HG03565 (cell line): ENCODE data around the gene C5.
"Not testable (repeated sequence)": the region's sequence is repeated elsewhere in the genome, so short reads cannot be mapped to it uniquely, and the experiment has no call there.

Source experiments
- ATAC-seq: cut with Tn5 transposase; IDR thresholded peaks from one replicate; pipeline ENCODE4 v1.9.1; 2021; ENCODE audit warnings: mild to moderate bottlenecking, moderate library complexity; ENCODE audit not compliant: unreplicated experiment

C5 gene

DNA sequence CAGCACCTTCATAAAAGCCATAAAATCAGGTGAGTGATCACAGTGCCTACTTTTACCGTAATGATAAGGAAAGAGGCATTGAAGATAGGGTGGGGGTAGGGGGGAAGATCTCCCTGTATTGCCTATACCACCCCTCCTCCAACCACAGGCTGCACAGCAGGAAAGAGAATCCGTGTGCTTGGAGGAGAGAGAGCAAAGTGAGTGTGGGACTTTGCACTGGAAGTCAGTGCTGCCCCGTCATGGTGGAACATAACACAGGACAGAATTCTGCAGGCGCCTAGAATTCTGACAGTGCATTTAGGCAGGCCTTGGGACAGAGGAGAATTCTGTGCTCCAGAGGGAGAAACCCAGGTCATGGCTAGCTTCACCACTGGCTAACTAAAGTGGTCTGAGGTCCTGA is 3.5 kb upstream of the C5 start:
- ATAC-seq: no peak

DNA sequence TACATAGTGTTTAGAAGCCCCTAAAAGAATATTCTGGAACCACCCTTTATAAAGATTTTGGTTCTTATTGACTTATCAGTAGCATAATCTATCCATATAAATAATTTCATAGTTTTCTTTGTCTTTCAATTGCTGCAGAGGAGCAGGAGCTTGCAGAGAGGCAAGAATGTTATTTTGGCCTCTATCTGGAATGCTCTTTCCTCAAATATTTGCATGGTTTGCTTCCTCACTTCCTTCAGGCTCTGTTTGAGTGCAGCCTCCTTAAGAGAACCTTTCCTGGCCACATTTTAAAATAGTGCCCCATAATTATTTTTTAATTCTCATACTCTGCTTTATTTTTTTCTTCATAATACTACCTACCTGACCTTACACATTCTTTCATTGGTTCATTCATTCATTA is 1.5 kb downstream of the C5 start:
- ATAC-seq: no peak

DNA sequence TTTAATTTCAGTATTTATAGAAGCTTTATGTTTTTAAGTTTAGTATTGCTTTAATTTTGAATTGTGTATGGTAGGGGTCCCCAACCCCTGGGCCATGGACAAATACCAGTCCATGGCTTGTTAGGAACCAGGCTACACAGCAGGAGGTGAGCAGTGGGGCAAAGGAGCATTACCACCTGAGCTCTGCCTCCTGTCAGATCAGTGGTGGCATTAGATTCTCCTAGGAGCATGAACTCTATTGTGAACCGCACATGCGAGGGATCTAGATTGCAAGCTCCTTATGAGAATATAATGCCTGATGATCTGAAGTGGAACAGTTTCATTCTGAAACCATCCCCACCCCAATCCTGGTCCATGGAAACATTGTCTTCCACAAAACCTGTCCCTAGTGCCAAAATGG is 1.9 kb downstream of the C5 start:
- no peak for ATAC-seq

DNA sequence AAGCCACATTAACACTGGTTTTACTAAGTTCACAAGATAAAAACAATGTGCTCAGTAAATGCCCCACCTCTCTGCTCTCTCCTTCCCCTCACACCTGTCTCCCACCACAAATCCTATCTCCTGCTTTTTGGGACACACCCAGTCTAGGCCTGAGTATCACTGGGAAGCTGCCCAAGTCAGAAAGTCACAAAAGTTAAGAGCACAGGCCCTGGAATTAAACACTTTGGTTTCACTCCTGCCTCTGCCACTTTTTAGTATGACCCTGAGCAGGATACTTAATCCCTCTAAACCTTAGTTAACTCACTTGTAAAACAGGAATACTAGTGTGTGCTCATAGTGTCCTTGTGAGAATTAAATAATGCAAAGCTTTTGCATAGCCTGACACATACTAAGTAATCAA is 11.3 kb downstream of the C5 start:
- ATAC-seq: no peak

DNA sequence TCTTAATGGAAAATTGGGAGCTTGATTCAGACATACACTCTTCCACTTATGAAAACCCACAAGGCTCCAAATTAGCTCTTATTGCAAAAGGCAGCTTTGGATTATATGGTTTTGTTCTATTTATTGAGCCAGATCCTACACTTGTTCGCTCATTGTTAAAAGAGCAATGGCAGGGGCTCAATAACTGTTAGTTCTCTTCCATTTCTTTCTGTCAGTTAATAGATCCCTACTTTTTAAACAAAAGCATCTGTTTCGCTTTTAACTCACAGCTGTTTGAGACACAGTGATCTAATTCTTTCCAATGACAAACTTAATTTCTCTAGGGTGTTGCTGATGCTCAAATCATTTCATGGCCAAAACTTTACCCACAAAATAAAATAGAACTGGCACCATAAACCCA is 11.7 kb downstream of the C5 start:
- no peak for ATAC-seq

DNA sequence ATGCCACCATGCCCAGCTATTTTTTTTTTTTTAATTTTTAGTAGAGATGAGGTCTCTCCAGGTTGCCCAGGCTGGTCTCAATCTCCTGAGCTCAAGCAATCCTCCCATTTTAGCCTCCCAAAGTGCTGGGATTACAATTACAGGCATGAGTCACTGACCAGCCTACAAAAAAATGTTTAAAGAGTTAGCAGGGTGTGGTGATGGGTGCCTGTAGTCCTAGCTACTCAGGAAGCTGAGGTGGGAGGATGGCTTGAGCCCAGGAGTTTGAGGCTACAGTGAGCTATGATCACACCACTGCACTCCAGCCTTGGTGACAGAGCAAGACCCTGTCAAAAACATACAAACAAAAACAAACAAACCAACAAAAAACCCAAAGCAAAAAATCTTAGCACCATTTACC is 14.4 kb downstream of the C5 start:
- not testable (repeated sequence) for ATAC-seq

DNA sequence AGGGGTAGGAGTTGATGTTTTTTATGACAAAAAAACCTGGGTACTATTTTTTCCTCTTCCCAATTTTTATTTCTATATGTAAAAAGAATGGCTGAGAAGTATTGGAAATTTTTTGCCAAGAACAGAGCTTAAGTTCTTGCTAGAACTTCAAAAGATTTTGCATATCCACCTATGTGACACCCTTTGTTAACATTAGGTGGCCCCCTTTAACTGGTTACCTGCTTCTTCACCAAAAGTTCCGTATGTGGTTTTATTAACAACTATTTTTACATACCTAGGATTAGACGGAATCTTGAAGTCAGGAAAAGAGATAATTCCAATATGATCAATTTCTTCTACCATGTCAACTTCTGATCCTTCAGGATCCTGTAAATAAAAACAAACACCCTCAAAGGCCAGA is 15.5 kb downstream of the C5 start:
- no peak for ATAC-seq

DNA sequence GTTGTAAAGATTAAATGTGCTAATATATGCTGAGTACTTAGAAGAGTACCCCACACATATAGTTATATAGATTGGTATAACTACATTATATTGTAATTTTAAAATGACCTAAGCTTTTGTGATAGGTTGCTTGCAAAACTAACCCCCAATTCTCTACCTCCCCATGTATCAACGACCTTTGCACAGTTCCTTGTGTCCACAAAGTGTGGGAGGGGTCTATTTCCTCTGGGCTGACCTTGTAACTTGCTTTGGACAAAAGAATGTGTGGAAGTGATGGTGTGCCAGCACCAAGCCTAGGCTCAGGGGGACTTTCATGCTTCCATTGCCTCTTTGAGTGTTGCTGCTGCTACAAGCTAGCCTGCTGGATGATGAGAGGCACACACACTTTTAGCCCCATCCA is 20.6 kb downstream of the C5 start:
- ATAC-seq: no peak

DNA sequence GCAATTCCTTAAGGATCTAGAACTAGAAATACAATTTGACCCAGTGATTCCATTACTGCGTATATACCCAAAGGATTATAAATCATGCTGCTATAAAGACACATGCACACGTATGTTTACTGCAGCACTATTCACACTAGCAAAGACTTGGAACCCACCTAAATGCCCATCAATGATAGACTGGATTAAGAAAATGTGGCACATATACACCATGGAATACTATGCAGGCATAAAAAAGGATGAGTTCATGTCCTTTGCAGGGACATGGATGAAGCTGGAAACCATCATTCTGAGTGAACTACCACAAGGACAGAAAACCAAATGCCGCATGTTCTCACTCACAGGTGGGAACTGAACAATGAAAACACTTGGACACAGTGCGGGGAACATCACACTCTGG is 21.8 kb downstream of the C5 start:
- not testable (repeated sequence) for ATAC-seq

DNA sequence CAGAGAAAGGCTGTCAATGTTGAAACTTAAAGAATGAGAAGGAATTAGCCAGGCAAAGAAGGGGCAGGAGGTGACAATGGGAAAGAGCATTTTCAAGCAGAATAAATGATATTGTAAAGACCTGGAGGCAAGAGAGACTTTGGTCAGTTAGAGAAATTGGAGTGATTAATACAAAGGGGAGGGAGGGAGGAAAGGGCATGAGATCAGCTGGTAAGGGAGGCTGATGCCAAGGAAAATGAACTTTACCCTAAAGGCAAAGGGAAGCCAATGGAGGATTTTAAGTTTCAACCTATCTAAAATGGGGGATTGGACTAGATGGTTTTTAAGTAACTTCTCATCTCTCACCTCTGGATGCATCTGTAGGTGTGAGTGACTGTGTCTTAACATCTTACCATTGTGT is 23.3 kb downstream of the C5 start:
- ATAC-seq: no peak

DNA sequence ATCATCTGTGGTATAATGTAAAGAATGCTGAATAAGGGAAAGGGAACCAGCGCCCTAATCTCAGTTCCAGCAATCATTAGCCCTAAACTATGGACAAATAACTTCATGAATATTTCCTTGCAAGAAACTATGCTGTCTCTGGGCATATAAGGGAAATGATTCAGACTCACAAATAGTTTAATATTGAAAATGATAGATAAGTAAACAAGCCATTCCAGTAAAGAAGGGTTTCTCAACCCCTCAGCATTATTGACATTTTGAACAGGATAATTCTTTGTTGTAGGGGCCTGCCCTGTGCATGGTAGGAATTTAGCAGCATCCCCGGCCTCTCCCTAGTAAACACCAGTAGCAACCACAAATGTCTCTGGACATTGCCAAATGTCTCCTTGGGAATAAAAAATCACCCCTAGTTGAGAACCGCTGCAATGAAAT is 23.8 kb downstream of the C5 start:
- no peak for ATAC-seq

DNA sequence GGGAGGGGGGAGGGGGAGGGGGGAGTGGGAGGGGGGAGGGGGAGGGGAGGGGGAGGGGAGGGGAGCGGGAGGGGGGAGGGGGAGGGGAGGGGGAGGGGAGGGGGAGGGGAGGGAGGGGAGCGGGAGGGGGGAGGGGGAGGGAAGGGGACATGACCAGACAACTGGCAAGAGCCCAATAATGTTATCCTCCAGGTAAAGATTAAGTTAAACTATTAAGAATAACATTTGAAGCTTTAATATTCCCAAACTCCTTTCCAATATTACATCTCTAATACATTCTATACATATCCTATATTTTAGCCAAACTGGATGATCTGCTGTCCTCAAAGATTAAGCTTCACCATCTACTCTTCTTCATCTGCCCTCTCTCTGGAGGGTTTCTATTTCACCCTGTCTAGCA is 25.8 kb downstream of the C5 start:
- ATAC-seq: no peak

DNA sequence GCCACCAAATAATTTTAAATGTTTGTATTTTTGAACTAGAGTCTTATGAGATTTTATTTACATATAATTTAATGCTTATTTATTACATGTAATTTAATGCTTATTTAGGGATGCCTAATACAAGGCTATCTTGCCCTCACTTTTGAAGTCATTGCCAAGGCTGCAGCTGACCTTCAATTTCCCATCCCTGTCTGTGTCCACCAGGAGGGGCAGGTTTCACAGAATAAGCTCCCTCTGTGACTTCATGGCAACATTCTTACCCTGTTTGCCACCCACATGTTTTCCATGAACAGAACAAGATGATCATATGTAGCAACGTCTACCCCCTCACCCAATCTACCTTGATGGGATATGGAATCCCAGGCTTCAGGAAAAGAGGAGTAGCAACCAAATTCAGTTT is 27.0 kb downstream of the C5 start:
- ATAC-seq: no peak

DNA sequence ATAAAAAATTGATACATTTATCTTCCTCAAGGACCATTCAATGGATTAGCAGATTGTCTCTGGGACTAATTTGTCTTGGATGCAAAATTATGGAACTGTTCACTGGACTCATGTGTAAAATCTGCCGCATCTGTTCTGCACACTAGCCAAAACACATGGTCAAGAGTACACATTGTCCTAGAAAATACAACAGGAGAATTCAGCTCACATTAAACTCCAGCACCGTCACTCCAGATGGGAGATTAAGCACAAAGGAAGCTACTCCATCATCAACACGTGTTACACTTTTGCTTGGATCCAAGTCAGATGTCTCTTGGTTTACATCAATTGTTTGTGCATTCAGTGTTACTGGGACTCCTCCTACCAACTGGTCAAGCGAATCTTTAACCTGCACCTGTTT is 28.8 kb downstream of the C5 start:
- no peak for ATAC-seq

DNA sequence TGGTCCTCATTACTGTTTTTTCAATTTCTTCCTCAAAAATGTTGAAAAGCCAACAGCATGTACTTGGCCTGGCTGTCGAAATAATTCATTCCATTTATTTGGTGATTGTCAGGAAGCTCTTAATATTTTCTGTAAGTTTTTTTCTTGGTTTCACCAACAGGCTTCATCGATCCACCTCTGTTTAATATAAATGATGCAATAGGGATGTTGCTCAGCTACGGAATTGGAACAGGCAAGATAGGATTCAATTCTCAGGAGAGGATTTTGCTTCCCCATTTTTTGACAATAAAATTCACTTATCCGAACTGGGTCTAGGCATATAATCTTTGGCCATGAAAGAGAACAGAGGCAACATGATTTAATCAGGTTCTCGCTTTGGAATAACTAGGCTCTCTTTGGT is 30.8 kb downstream of the C5 start:
- no peak for ATAC-seq

DNA sequence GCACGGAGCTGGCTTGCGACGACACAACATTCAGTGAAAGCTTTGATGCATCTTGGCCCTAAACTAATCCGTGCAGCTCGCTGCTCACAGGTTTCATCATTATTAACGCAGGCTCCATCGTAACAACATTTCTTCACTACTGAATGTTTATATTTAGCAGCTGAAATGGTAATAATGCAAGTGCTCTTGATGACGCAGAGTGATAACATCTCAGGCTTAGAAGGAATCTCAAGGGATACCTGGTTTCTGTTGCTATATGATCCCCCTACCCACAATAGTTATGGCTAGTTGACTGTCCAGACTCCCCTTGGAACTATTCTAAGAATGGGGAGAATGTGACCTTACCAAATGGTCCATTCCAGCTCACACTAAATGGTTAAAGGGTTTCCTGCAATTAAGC is 36.2 kb downstream of the C5 start:
- ATAC-seq: no peak

DNA sequence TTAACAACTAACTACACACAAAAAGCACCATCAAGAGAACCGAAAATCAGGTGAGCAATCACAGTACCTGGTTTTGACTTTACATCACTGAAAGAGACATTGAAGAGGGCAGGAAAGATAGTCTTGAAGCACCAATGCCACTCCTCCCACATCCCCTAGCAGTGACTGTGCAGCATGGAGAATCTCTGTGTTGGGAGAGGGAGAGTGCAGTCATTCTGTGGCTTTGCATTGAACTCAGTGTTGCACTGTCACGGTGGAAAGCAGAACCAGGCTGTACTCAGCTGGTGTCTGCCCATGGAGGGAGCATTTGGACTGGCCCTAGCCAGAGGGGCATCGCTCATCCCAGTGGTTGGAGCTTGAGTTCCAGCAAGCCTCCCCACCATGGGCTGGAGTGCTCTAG is 40.4 kb downstream of the C5 start:
- ATAC-seq: no peak

DNA sequence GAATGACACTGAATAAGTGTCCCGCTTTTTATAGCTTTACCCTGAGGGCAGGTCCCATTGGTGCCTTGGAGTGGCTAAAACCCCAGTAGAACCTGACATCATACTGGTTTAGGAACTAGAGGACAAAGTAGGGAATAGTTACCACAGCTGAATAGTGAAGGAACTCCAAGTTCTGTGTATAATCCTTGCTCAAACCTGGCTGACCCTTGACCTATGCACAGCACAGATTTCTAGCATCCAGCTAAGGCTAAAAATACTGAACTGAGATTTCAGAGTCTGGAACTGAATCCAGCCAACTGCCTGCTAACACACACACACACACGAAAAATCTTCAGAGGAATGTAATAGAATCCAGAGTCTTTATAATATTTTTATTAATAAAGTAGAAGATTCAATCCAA is 50.8 kb downstream of the C5 start:
- ATAC-seq: no peak

DNA sequence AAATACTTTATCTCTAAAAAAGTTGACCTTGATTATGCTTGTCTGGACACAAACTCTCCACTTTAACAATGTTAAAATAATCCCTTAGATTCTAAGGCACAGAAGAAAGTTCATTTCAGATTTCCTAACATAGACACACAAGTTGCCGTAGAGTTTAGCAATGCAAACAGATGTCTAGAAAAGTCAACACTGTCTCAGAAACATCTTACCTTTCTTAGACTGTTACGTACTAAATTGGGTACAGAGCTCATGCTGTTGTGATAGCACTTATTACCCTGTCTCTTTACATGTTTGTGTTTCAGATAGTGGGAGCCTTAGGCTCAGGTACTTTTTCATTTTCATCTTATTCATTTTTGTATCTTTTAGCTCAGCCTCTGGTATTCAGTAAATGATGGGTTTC is 52.0 kb downstream of the C5 start:
- no peak for ATAC-seq

DNA sequence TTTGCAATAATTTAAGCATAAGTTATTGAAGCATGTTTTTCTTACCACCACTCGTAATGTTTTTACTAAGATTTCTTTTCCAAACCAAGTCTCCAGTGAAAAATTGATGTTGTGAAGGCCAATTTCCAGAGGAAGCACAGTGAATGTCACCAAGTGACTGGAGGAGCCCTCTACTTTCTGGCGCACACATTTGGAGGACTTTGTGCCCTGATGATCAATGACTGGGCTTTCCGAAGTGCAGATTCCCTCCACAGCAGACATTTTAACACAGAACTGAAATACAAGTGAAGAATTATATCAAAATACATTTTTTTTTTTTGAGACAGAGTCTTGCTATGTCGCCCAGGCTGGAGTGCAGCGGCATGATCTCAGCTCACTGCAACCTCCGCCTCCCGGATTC is 52.6 kb downstream of the C5 start:
- no peak for ATAC-seq

DNA sequence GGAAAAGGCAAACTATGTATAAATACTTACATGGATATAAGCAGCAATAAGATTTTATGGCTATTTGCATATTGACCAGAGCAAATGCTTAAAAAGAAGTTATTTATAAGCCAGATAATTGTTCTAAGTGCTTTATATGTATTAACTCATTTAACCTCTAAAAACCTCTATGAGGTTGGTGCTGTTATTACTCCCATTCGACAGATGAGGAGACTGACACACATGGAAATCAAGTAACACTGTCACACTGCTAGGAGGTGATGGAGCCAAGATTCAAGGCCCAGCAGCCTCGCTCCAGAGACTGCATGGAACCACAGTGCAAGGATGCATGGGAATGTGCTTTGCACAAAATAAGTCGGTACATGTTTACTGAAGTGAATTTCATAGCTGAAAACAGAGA is 53.7 kb downstream of the C5 start:
- ATAC-seq: no peak

DNA sequence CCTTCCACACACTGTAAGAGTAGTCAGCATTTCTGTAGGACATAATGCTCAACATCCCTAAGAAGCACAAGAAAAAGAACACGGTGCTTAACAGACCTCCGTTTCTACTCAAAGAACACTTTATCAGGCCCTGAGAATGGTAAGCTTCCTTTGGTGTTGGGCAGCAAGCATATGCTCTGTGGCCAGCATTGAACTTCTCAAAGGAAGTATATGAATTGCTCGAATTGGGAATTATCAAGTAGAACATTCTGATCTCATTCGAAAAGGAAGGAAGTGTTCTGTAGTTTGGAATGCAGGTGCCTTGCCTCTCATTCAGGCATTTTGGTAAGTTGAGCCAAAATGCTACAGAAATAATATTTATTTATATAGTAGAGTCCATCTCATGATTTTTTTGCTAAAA is 61.0 kb downstream of the C5 start:
- ATAC-seq: no peak

DNA sequence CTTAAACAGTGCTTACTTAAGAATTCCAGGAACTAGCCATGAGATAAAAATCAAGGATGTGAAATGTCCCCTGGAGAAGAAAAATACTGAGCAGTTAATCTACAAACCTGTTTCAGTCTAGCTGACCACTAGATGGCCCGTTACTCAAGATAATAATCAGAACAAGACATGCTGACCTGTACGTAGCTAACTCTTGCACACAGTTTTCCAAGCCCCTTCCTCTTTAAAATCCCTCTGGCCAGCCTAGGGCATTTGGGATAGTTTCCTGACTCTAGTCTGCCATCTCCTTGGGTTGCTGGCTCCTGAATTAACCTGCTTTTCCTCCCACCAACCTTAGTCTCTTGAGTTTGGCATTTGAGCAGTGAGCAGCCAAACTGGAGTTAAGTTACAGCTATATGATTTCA is 64.3 kb downstream of the C5 start:
- ATAC-seq: no peak

DNA sequence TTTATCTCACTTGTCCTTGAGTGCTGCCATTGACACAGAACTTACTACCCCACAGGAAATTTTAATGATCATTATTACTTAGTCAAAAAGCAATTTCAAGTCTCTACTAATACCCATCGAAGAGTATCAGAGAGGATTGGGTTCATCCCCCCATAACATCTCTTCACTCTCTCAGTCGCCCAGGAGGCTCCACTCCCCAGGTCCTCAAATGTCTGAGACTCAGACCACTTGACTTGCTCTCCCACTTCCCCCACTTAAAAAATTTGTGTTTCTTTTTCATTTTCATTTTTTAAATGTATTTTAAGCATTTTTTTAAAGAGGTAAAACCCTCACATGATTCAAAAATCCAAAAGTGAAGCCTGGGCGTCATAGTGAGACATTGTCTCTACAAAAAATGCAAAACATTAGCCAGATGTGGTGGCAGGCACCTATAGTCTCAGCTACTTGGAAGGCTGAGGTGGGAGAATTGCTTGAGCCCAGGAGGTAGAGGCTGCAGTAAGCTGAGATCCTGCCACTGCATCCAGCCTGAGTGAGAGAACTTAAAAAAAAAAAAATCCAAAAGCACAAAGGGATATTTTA is 66.7 kb downstream of the C5 start:
- peak; percentile 46 for ATAC-seq
